ENCODE results near the gene HSPA12B.

HSPA12B gene

DNA sequence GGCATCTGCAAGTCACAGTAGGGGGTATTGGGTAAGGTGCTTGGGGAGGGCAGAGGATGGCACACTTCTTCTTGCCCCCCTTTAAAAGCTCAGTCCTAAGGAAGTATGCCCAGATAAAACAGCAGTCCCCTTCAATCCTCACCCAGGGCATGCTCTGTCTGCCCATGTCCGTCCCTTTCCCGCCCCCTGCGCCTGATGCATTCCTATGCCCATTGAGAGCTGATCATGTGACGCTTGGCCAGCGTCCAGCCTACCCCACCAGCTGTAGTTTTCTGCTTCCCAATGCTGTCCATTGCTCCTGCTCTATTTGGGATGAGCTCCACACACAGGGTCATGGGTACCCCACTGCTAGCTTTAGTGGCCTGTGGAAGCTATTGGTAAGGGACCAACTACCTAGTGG lies 28.4 kb upstream of the HSPA12B start:
- TF ChIP-seq, protein P1, sequence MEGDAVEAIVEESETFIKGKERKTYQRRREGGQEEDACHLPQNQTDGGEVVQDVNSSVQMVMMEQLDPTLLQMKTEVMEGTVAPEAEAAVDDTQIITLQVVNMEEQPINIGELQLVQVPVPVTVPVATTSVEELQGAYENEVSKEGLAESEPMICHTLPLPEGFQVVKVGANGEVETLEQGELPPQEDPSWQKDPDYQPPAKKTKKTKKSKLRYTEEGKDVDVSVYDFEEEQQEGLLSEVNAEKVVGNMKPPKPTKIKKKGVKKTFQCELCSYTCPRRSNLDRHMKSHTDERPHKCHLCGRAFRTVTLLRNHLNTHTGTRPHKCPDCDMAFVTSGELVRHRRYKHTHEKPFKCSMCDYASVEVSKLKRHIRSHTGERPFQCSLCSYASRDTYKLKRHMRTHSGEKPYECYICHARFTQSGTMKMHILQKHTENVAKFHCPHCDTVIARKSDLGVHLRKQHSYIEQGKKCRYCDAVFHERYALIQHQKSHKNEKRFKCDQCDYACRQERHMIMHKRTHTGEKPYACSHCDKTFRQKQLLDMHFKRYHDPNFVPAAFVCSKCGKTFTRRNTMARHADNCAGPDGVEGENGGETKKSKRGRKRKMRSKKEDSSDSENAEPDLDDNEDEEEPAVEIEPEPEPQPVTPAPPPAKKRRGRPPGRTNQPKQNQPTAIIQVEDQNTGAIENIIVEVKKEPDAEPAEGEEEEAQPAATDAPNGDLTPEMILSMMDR (IDR thresholded peaks at IDR 0.05; ENCODE audit: low read depth, low read length): no peak
- H3K4me3 ChIP-seq (replicated peaks in 1 of 2; ENCODE audit: low read depth in 2 of 2, low read length in 2 of 2): no peak overlapping the region
- DNase-seq (ENCODE audit: low read depth in 2 of 2): no peak

DNA sequence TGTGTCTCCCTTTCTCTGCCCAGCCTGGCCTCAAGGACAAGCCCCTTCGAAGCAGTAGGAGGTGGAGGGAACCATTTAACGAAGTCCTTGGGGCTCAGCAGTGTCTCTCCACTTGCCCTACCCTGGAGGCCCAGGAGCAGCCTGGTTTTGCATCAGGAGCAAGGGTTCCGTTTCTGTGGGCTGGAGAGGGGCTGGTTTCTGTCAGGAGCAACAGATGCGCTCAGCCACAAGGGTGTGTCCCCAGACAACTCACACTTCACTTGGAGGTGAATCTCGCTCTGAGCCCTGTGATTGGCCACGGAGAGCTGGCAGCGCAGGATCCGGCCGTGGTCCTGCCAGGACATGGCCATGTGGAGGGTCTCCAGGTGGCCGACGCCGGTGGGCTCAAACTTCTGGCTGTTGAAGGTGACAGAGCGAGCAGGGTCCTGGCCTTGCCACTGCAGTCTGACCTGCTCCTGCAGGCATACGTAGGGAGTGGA lies 27.0 kb upstream of the HSPA12B start:
- no peak overlapping the region for H3K4me3 ChIP-seq (replicated peaks in 1 of 2; ENCODE audit: low read depth in 2 of 2, low read length in 2 of 2)
- no peak for DNase-seq (ENCODE audit: low read depth in 2 of 2)
- TF ChIP-seq, protein P1 (IDR thresholded peaks at IDR 0.05; ENCODE audit: low read depth, low read length): no peak

DNA sequence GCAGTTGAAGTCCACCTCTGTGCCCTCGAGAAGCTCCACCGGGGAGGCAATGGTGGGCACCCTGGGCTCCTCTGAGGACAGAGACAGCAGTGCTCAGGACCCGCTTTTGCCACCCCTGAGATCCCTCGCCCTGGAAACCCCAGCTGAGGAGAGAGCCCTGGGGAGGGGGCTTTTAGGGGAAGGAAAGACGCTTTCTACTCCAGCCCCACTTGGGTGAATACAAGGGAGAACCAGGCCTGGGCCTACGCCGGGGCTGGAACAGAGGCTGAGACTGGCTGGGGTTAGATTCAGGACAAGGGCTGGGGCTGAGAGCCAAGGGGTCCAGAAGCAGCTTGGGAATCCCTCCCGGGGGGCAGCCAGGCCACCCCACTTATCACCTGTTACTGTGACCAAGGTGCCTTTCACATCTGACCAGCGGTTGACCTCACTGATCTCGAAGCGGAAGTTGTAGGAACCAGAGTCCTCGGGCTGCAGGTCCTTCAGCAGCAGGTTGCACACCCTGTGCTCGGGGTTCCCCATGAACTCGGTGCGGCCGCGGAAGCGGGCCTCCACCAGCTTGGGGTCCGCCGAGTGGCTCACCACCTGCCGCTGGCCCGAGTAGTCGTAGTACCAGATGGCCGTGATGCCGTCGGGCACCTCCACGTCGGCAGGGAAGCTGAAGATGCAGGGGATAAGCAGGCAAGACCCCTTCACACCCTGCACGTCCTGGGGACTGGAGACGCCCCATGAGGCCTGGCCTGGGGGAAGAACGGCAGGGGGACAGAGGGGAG lies 26.3 kb upstream of the HSPA12B start:
- H3K4me3 ChIP-seq (replicated peaks in 1 of 2; ENCODE audit: low read depth in 2 of 2, low read length in 2 of 2): no peak overlapping the region
- TF ChIP-seq, protein P1 (IDR thresholded peaks at IDR 0.05; ENCODE audit: low read depth, low read length): no peak
- DNase-seq (ENCODE audit: low read depth in 2 of 2): no peak

DNA sequence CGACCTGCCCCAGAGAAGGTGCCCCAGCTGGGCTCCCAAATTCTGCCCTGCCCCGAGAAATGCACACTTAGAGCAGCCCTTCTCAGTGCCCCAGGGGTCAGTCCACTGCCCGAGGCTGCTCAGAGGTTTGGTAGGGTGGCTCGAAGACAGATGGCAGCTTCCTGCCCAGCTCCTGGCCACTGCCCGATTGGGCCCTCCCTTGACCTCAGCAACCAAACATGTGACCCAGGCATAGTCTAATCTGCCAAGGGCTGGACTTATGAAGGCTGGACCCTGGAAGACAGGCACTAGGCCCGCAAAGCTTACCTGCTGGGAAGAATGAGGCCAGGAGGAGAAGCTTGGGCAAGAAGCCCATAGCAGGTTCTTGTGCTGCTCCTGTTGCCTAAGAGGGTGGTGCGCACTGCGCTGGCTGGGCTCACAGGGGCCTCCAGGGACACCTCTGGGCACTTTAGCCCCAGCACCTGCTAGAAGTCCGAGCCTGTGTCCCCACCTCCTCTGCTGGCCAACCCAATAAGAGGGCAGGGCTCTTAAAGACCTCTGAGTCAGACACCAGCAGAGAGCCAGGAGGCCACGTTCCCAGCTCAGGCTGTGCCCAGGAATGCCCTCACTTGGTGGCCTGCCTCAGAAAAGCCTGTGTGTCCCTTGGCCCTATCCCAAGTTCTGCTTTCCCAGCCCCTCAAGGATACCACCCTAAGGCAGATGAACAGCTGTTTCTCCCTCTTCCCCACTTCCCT lies 25.5 kb upstream of the HSPA12B start:
- TF ChIP-seq, protein P1 (IDR thresholded peaks at IDR 0.05; ENCODE audit: low read depth, low read length): no peak
- H3K4me3 ChIP-seq (replicated peaks in 1 of 2; ENCODE audit: low read depth in 2 of 2, low read length in 2 of 2): no peak overlapping the region
- DNase-seq (ENCODE audit: low read depth in 2 of 2): peak; percentile 13 to 21

DNA sequence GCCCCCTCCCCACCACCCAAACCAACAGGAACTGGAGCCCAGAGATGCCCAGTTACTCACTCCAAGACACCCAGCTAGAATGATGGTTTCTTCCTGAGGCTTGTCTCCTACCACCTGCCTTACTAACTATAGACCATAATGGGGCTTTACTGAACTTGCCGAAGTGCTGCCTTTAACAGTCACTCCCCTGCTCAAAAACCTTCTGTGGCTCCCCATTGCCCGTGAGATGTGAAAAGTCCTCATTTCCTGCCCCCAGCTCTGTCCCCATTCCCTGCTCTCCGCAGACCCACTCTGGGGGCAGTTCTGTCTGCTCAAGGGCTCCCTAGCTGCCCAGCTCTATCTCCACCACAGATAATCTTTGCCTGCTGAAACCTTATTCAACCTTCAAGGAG lies 25.0 kb upstream of the HSPA12B start:
- no peak for DNase-seq (ENCODE audit: low read depth in 2 of 2)
- no peak overlapping the region for H3K4me3 ChIP-seq (replicated peaks in 1 of 2; ENCODE audit: low read depth in 2 of 2, low read length in 2 of 2)
- TF ChIP-seq, protein P1 (IDR thresholded peaks at IDR 0.05; ENCODE audit: low read depth, low read length): no peak

DNA sequence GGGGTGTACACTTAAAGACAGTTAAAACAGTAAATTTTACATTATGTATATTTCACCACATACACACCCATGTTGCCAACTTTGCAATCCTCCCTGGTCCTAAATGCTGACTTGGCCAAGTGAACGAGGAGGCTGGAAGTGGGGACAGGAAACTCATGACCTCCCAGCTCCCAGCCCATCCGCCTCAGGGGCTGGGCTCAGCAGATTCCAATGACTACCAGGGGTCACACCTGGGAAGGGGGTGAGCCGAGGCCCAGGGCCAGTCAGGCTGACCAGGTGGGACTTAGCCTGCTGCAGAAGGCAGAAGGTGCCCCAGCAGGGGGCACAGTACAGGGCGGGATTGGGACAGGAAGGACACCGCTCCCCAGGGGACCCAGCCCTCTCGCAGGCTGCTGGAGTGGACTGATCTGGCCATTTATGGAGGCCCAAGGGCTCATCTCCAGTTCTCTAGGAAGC lies 22.4 kb upstream of the HSPA12B start:
- DNase-seq (ENCODE audit: low read depth in 2 of 2): no peak
- TF ChIP-seq, protein P1 (IDR thresholded peaks at IDR 0.05; ENCODE audit: low read depth, low read length): no peak

More for the DNA sequence above, 22.4 kb upstream of the HSPA12B start:
- H3K4me3 ChIP-seq (replicated peaks in 1 of 2; ENCODE audit: low read depth in 2 of 2, low read length in 2 of 2): no peak overlapping the region

Measured in cardiac fibroblast (primary cell).